HCT116 (cell line): ENCODE results near the gene LRCH1. TPM values are rescaled to one million over a fixed set of nuclear protein-coding genes. Genes with fewer than 3 reads are reported as not detected.

ENCODE experiments used
- ATAC-seq: fragments of 200-7000 bp; cut with Tn5 transposase; 2 replicates; pipeline ENCODE4 v1.9.1; 2020; ENCODE audit warnings: mild to moderate bottlenecking, moderate library complexity
- BruUV-seq: library from RNA; stranded (reverse); fragments of 400-500 nt; replicated peaks from 2 replicates; lab custom pipeline; 2021; lab: Mats Ljungman, UMichigan
- CTCF ChIA-PET: fragments of 300-600 bp; sonication (Branson Sonifier 250); formaldehyde crosslinking; loops from one replicate; lab custom pipeline; 2021; ENCODE audit warnings: antibody characterized with exemption; lab: Charles Lee
- POLR2A ChIA-PET: fragments of 300-600, 350-600 bp; sonication (Branson Sonifier 250); formaldehyde crosslinking; loops from one replicate; lab custom pipeline; 2021; ENCODE audit warnings: antibody characterized with exemption; lab: Charles Lee
- RAD21 ChIA-PET, 2 experiments: fragments of 300-600 bp; sonication (Branson Sonifier 250); formaldehyde crosslinking; loops; one replicate each; lab custom pipeline; 2023; ENCODE audit warnings: low total read pairs in 2 of 2; ENCODE audit not compliant: uncharacterized antibody in 2 of 2, unreplicated experiment in 2 of 2, low non-redundant PET in 1 of 2; lab: Charles Lee
- DNase-seq: peaks from one replicate; pipeline ENCODE4 v3.0.0-alpha.2; 2010; ENCODE audit warnings: low read depth, low spot score
- H2AFZ ChIP-seq: fragments of 200-600 bp; shearing (Covaris generic), sonication (generic); 2 replicates; pipeline ENCODE4 v1.6.1; 2017; ENCODE audit warnings: low read depth, mixed run types, mixed read lengths, antibody characterized with exemption, low read length; ENCODE audit not compliant: poor library complexity, severe bottlenecking
- H3K27ac ChIP-seq: 2 replicates; pipeline ENCODE4 v1.5.1; 2012; ENCODE audit warnings: low read depth, low read length
- H3K27me3 ChIP-seq: fragments of 200-600 bp; sonication (generic); 2 replicates; pipeline ENCODE4 v1.6.1; 2016; ENCODE audit warnings: mixed run types, low read length, mixed read lengths; ENCODE audit not compliant: insufficient read depth
- H3K36me3 ChIP-seq, 2 experiments: fragments of 200-500 bp in 1 of 2; fragments of 200-600 bp in 1 of 2; sonication (Bioruptor generic) in 1 of 2; sonication (generic) in 1 of 2; 2 replicates each; pipeline versions ENCODE4 v1.5.1 to v1.6.1; 2014 to 2016; ENCODE audit warnings: low read length in 2 of 2, inconsistent platforms in 1 of 2, mixed read lengths in 1 of 2, mixed run types in 1 of 2; ENCODE audit not compliant: insufficient read depth in 2 of 2, control insufficient read depth in 1 of 2
- H3K4me1 ChIP-seq, 2 experiments: fragments of 200-600 bp in 1 of 2; sonication (generic) in 1 of 2; 2 replicates each; pipeline versions ENCODE4 v1.5.1 to v1.6.1; 2012 to 2017; ENCODE audit warnings: low read length in 2 of 2, inconsistent platforms in 1 of 2, mild to moderate bottlenecking in 1 of 2, mixed read lengths in 1 of 2, mixed run types in 1 of 2, moderate library complexity in 1 of 2; ENCODE audit not compliant: insufficient read depth in 2 of 2, control insufficient read depth in 1 of 2
- H3K4me2 ChIP-seq: fragments of 200-600 bp; sonication (generic); 2 replicates; pipeline ENCODE4 v1.6.1; 2017; ENCODE audit warnings: mixed run types, low read length, mixed read lengths
- H3K4me3 ChIP-seq, 2 experiments: fragments of 200-600 bp in 1 of 2; sonication (generic) in 1 of 2; replicated peaks in 1 of 2; 2 replicates each; pipeline ENCODE4 v1.5.1; 2011 to 2016; ENCODE audit warnings: low read length in 2 of 2, control low read depth in 1 of 2, low read depth in 1 of 2, mild to moderate bottlenecking in 1 of 2, mixed read lengths in 1 of 2, mixed run types in 1 of 2
- H3K79me2 ChIP-seq: fragments of 200-600 bp; sonication (generic); 2 replicates; pipeline ENCODE4 v1.6.1; 2017; ENCODE audit warnings: mild to moderate bottlenecking, mixed run types, low read length, moderate library complexity, mixed read lengths; ENCODE audit not compliant: insufficient read depth
- H3K9ac ChIP-seq: fragments of 200-600 bp; sonication (generic); 2 replicates; pipeline ENCODE4 v1.6.1; 2016; ENCODE audit warnings: low read length, mixed read lengths
- H3K9me2 ChIP-seq: fragments of 200-600 bp; sonication (generic), shearing (Covaris generic); 2 replicates; pipeline ENCODE4 v1.6.1; 2017; ENCODE audit warnings: mixed run types, mild to moderate bottlenecking, moderate library complexity; ENCODE audit not compliant: insufficient read depth
- H3K9me3 ChIP-seq, 2 experiments: fragments of 200-500 bp in 1 of 2; fragments of 200-600 bp in 1 of 2; sonication (Bioruptor generic) in 1 of 2; sonication (generic) in 1 of 2; 2 replicates each; pipeline ENCODE4 v1.6.1; 2014 to 2017; ENCODE audit warnings: low read length in 2 of 2, mixed read lengths in 2 of 2, inconsistent platforms in 1 of 2, low read depth in 1 of 2, mild to moderate bottlenecking in 1 of 2, mixed run types in 1 of 2, moderate library complexity in 1 of 2; ENCODE audit not compliant: control insufficient read depth in 1 of 2, insufficient read depth in 1 of 2
- H4K20me1 ChIP-seq: fragments of 200-600 bp; sonication (generic), shearing (Covaris generic); 2 replicates; pipeline ENCODE4 v1.6.1; 2017; ENCODE audit warnings: mixed run types, mild to moderate bottlenecking, moderate library complexity; ENCODE audit not compliant: insufficient read depth
- CBX3 ChIP-seq: IDR thresholded peaks from 2 replicates; pipeline ENCODE4 v1.6.1; 2012; ENCODE audit warnings: low read depth
- CEBPB ChIP-seq: IDR thresholded peaks from 2 replicates; pipeline ENCODE4 v1.6.1; 2012; ENCODE audit warnings: low read depth
- EGR1 ChIP-seq: IDR thresholded peaks from 2 replicates; pipeline ENCODE4 v1.6.1; 2012; ENCODE audit warnings: low read depth
- ELF1 ChIP-seq: IDR thresholded peaks from 2 replicates; pipeline ENCODE4 v1.6.1; 2012; ENCODE audit warnings: low read depth, borderline replicate concordance
- EZH2 ChIP-seq: fragments of 200-600 bp; sonication (generic); IDR thresholded peaks from 2 replicates; pipeline ENCODE4 v1.6.1; 2017; ENCODE audit warnings: antibody characterized with exemption, mixed run types
- EZH2phosphoT487 ChIP-seq: fragments of 200-600 bp; IDR thresholded peaks from 2 replicates; pipeline ENCODE4 v1.6.1; 2018; ENCODE audit warnings: antibody characterized with exemption, borderline replicate concordance
- FOSL1 ChIP-seq: IDR thresholded peaks from 2 replicates; pipeline ENCODE4 v1.6.1; 2012; ENCODE audit warnings: low read depth
- JUND ChIP-seq: IDR thresholded peaks from 2 replicates; pipeline ENCODE4 v1.6.1; 2012
- POLR2A ChIP-seq: IDR thresholded peaks from 2 replicates; pipeline ENCODE4 v1.7.0; 2011; ENCODE audit warnings: borderline replicate concordance; ENCODE audit not compliant: insufficient read depth, insufficient read length; ENCODE audit errors: extremely low read depth
- POLR2AphosphoS5 ChIP-seq: IDR thresholded peaks from 2 replicates; pipeline ENCODE4 v1.6.1; 2011; ENCODE audit warnings: mild to moderate bottlenecking, low read depth, low read length, moderate library complexity
- RAD21 ChIP-seq: IDR thresholded peaks from 2 replicates; pipeline ENCODE4 v1.6.1; 2012; ENCODE audit warnings: low read depth, mild to moderate bottlenecking
- SIN3A ChIP-seq: IDR thresholded peaks from 2 replicates; pipeline ENCODE4 v1.6.1; 2012; ENCODE audit warnings: low read depth
- SP1 ChIP-seq: IDR thresholded peaks from 2 replicates; pipeline ENCODE4 v1.6.1; 2012; ENCODE audit warnings: low read depth
- SRF ChIP-seq: IDR thresholded peaks from 2 replicates; pipeline ENCODE4 v1.6.1; 2012; ENCODE audit warnings: low read depth
- TCF7L2 ChIP-seq: IDR thresholded peaks from 2 replicates; pipeline ENCODE4 v1.7.0; 2011; ENCODE audit warnings: borderline replicate concordance, inconsistent platforms; ENCODE audit not compliant: insufficient read depth, insufficient read length; ENCODE audit errors: extremely low read depth
- YY1 ChIP-seq: IDR thresholded peaks from 2 replicates; pipeline ENCODE4 v1.6.1; 2011; ENCODE audit warnings: low read length, low read depth, moderate library complexity, mild to moderate bottlenecking; ENCODE audit not compliant: insufficient replicate concordance; ENCODE audit errors: extremely low read depth
- ZFX ChIP-seq: fragments of 450-650 bp; IDR thresholded peaks from 2 replicates; pipeline ENCODE4 v1.6.1; 2017
- ZNF274 ChIP-seq: fragments of 200-500 bp; sonication (Bioruptor generic); IDR thresholded peaks from 2 replicates; pipeline ENCODE4 v1.6.1; 2014; ENCODE audit warnings: mild to moderate bottlenecking, low read depth, low read length, inconsistent platforms
- intact Hi-C: fragments of 100-400 bp; cut with micrococcal nuclease; formaldehyde crosslinking; loops from 2 replicates; pipeline ENCODE4 v1.10.0; 2022
- total RNA-seq: library from RNA; stranded (reverse); gene quantifications from one replicate; pipeline ENCODE4 v1.2.1, GENCODE V29; 2021; ENCODE audit not compliant: unreplicated experiment
- TF ChIP-seq, protein P1 (sequence below): IDR thresholded peaks from 2 replicates; pipeline ENCODE4 v1.6.1; 2012
- TF ChIP-seq, protein P2 (sequence below): IDR thresholded peaks from 2 replicates; pipeline ENCODE4 v1.6.1; 2012; ENCODE audit warnings: low read depth
- TF ChIP-seq, protein P3 (sequence below): IDR thresholded peaks from 2 replicates; pipeline ENCODE4 v1.6.1; 2012
- TF ChIP-seq, protein P4 (sequence below), 3 experiments: fragments of 200-600 bp in 1 of 3; sonication (generic) in 1 of 3; IDR thresholded peaks in 2 of 3; conservative IDR thresholded peaks in 1 of 3; 2 replicates each; pipeline ENCODE4 v1.5.1; 2012 to 2017; ENCODE audit warnings: low read depth in 2 of 3, low read length in 2 of 3, antibody characterized with exemption in 1 of 3, borderline replicate concordance in 1 of 3, control low read depth in 1 of 3, mild to moderate bottlenecking in 1 of 3, mixed read lengths in 1 of 3, mixed run types in 1 of 3, moderate library complexity in 1 of 3; ENCODE audit not compliant: insufficient read depth in 1 of 3

Gene LRCH1
- total RNA-seq, 1 experiment from 2014 or later = 15.6 TPM

DNA sequence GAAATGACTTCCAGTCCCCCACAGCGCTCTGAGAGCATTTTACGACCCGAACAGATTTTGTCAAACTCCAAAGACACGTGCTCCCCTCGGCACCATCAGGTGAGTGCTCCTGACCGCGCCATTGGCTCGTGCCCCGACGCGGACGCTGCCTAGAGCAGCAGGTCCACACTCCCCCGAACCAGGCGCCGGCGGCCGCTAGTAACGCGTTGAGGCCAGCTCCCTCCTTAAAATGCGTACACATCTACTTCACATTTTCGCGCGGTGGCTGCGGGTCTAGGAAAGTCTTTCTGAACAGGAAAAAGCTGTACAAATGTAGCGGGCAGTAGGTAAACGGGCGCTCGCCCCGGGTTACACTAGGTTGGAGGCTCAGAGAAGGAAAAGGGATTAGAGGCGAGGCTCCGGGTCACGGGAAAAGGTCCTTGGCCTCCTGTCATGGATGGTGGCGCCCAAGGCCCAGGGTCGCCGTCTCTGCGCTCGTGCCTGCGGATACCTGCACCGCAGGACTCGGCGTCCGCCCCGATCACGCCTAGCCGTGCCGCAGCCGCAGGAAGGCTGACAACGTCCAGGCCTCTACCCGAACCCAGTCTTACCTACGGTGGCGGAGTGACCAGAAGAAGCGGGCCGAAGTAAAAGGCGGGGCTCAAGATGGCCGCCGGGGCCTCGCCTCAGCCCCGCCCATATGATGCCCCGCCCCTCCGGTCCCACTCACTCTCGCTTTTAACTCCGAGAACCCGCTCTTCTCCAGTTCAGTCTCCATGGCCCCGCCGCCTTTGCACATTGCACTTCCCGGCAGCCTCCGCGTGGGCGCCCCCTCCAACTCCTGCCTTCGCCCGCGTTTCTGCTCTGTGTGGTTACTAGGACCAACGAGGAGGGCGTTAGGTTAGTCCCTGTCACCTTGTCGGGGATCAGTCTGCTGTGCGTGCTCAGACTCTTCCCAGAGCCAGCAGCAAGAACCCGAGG is 243.8 kb downstream of the LRCH1 start, which contains the start of gene ESD:
TSS of gene ESD (minus strand) at position 647 of the 960 bp plus-strand sequence. CDS start 5,748 bp downstream, outside the sequence.
- POLR2A ChIA-PET = no interaction called here
- peak within 1 kb of the TSS; percentile 83 for H3K9ac ChIP-seq
- ATAC-seq (peak; percentile 92), DNase-seq (peak; percentile 85)
- H3K36me3 ChIP-seq = peaks cover 0 to under 1% of the 10 kb centered on the region in 2 experiments; a peak in 1 of 4 replicates
- H3K79me2 ChIP-seq = peaks cover 50% of the 10 kb centered on the region
- peak within 1 kb of the TSS; percentile 77 for H2AFZ ChIP-seq
- H3K4me3 ChIP-seq = peak within 1 kb of the TSS; percentile 63 to 78
- CTCF ChIA-PET = no interaction called here
- H4K20me1 ChIP-seq = no peaks in the 10 kb centered on the region
- peak within 1 kb of the TSS; percentile 89 for H3K4me2 ChIP-seq
- TSS peak; percentile 61 for BruUV-seq
- RAD21 ChIA-PET = interaction anchor here in 1 of 2 experiments (0.9 kb wide), 1 partner anchor 31 kb away, joined by 3 read pairs; no protein-coding TSS in a partner anchor
- H3K27ac ChIP-seq = peak within 1 kb of the TSS; percentile 89
- peaks cover 14 to 21% of the 10 kb centered on the region in 2 experiments for H3K4me1 ChIP-seq
- H3K27me3 ChIP-seq = no peaks in the 10 kb centered on the region
- intact Hi-C loops = no loop called here
- H3K9me2 ChIP-seq = no peaks in the 10 kb centered on the region
- H3K9me3 ChIP-seq = no peaks in the 10 kb centered on the region
- peak; percentile 94 for TF ChIP-seq ZFX
- TF ChIP-seq, protein P1, sequence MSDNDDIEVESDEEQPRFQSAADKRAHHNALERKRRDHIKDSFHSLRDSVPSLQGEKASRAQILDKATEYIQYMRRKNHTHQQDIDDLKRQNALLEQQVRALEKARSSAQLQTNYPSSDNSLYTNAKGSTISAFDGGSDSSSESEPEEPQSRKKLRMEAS = peak; percentile 93
- TF ChIP-seq EZH2phosphoT487 = no peak
- TF ChIP-seq, protein P2, sequence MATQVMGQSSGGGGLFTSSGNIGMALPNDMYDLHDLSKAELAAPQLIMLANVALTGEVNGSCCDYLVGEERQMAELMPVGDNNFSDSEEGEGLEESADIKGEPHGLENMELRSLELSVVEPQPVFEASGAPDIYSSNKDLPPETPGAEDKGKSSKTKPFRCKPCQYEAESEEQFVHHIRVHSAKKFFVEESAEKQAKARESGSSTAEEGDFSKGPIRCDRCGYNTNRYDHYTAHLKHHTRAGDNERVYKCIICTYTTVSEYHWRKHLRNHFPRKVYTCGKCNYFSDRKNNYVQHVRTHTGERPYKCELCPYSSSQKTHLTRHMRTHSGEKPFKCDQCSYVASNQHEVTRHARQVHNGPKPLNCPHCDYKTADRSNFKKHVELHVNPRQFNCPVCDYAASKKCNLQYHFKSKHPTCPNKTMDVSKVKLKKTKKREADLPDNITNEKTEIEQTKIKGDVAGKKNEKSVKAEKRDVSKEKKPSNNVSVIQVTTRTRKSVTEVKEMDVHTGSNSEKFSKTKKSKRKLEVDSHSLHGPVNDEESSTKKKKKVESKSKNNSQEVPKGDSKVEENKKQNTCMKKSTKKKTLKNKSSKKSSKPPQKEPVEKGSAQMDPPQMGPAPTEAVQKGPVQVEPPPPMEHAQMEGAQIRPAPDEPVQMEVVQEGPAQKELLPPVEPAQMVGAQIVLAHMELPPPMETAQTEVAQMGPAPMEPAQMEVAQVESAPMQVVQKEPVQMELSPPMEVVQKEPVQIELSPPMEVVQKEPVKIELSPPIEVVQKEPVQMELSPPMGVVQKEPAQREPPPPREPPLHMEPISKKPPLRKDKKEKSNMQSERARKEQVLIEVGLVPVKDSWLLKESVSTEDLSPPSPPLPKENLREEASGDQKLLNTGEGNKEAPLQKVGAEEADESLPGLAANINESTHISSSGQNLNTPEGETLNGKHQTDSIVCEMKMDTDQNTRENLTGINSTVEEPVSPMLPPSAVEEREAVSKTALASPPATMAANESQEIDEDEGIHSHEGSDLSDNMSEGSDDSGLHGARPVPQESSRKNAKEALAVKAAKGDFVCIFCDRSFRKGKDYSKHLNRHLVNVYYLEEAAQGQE = no peak
- peak; percentile 57 for TF ChIP-seq CBX3
- peak; percentile 87 for TF ChIP-seq POLR2AphosphoS5
- peak; percentile 58; the same call in 1 of the 2 replicates for TF ChIP-seq EGR1
- TF ChIP-seq YY1 = peak; percentile 91
- TF ChIP-seq EZH2 = no peak
- no peak for TF ChIP-seq CEBPB
- peak; percentile 85 for TF ChIP-seq POLR2A
- no peak for TF ChIP-seq RAD21
- peak; percentile 47; the same call in 1 of the 2 replicates for TF ChIP-seq SIN3A
- TF ChIP-seq, protein P3, sequence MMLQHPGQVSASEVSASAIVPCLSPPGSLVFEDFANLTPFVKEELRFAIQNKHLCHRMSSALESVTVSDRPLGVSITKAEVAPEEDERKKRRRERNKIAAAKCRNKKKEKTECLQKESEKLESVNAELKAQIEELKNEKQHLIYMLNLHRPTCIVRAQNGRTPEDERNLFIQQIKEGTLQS = no peak
- TF ChIP-seq TCF7L2 = no peak
- no peak for TF ChIP-seq ZNF274
- no peak for TF ChIP-seq SRF
- TF ChIP-seq FOSL1 = no peak
- TF ChIP-seq, protein P4, sequence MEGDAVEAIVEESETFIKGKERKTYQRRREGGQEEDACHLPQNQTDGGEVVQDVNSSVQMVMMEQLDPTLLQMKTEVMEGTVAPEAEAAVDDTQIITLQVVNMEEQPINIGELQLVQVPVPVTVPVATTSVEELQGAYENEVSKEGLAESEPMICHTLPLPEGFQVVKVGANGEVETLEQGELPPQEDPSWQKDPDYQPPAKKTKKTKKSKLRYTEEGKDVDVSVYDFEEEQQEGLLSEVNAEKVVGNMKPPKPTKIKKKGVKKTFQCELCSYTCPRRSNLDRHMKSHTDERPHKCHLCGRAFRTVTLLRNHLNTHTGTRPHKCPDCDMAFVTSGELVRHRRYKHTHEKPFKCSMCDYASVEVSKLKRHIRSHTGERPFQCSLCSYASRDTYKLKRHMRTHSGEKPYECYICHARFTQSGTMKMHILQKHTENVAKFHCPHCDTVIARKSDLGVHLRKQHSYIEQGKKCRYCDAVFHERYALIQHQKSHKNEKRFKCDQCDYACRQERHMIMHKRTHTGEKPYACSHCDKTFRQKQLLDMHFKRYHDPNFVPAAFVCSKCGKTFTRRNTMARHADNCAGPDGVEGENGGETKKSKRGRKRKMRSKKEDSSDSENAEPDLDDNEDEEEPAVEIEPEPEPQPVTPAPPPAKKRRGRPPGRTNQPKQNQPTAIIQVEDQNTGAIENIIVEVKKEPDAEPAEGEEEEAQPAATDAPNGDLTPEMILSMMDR (IDR thresholded peaks at IDR 0.05 in 2 of 3, conservative IDR thresholded peaks at IDR 0.05 in 1 of 3; ENCODE audit: borderline replicate concordance in 1 of 3, insufficient read depth in 1 of 3, low read depth in 2 of 3, low read length in 2 of 3) = no peak
- 0 out of 2 replicates have a peak, but pooled peaks have one; percentile 12 for TF ChIP-seq SP1
- no peak for TF ChIP-seq JUND
- TF ChIP-seq ELF1 = no peak
